Measurements from ENCODE around the gene PTX4. TPM values are rescaled to one million over a fixed set of nuclear protein-coding genes. Genes with fewer than 3 reads are reported as not detected.

PTX4 gene
- total and polyA plus RNA-seq, 4 donors: 0.26 to 0.33 TPM; not detected in 2

GRCh38 chr16:1525871-1526607 is 37.3 kb upstream of the PTX4 start:
- no peak for DNase-seq
- no peaks in the 10 kb centered on the region for H3K9me3 ChIP-seq (ENCODE audit: control insufficient read depth, low read length)
- H3K4me1 ChIP-seq (ENCODE audit: control insufficient read depth in 1 of 2, insufficient read depth in 2 of 2, low read length in 2 of 2): no peaks in the 10 kb centered on the region
- no peaks in the 10 kb centered on the region for H3K36me3 ChIP-seq (ENCODE audit: control insufficient read depth in 1 of 2, insufficient read depth in 2 of 2, low read length in 1 of 2)
- WGBS, 2 donors: 93 to 95% methylated on average over 37 to 44 of the region's 44 CpGs
- H3K27me3 ChIP-seq (ENCODE audit: control insufficient read depth in 1 of 2, insufficient read depth in 2 of 2, low read length in 1 of 2): no peaks in the 10 kb centered on the region
- H3K27ac ChIP-seq (ENCODE audit: low read depth in 1 of 2, low read length in 2 of 2): no peak overlapping the region
- no peak for ATAC-seq (ENCODE audit: low FRiP score)
- intact Hi-C loops (cut with DNase I): no loop called here
- no peak overlapping the region for H3K4me3 ChIP-seq (ENCODE audit: low read length in 2 of 2)

DNA sequence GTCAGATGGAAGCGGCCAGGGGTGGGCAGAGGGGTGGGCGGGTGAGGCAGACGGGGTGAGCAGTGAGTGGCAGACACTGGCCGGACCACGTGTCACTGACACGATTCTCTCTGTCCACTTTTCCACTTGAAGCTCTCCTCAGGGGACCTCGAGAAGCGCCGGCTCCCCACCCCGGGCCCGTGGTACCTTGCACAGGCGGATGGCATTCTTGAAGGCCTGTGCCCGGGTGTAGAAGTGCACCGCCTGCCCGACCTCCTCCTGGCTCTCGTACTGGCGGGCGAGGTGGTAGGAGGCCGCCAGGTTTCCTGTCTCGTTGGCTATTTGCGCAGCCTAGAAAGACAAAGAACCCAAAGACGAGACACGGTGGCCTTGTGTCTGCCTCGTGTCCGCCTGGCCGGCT is 35.6 kb upstream of the PTX4 start:
- DNase-seq (no peak), ATAC-seq (ENCODE audit: low FRiP score) (no peak)
- Histone ChIP-seq H3K9me3 (ENCODE audit: control insufficient read depth, low read length) (no peaks in the 10 kb centered on the region), H3K36me3 (ENCODE audit: control insufficient read depth in 1 of 2, insufficient read depth in 2 of 2, low read length in 1 of 2) (no peaks in the 10 kb centered on the region), H3K4me1 (ENCODE audit: control insufficient read depth in 1 of 2, insufficient read depth in 2 of 2, low read length in 2 of 2) (no peaks in the 10 kb centered on the region), H3K4me3 (ENCODE audit: low read length in 2 of 2) (no peak overlapping the region), H3K27me3 (ENCODE audit: control insufficient read depth in 1 of 2, insufficient read depth in 2 of 2, low read length in 1 of 2) (no peaks in the 10 kb centered on the region), H3K27ac (ENCODE audit: low read depth in 1 of 2, low read length in 2 of 2) (no peak overlapping the region)
- WGBS, 2 donors: 93 to 97% methylated on average over 25 to 26 of the region's 26 CpGs
- intact Hi-C loops (cut with DNase I): no loop called here

DNA sequence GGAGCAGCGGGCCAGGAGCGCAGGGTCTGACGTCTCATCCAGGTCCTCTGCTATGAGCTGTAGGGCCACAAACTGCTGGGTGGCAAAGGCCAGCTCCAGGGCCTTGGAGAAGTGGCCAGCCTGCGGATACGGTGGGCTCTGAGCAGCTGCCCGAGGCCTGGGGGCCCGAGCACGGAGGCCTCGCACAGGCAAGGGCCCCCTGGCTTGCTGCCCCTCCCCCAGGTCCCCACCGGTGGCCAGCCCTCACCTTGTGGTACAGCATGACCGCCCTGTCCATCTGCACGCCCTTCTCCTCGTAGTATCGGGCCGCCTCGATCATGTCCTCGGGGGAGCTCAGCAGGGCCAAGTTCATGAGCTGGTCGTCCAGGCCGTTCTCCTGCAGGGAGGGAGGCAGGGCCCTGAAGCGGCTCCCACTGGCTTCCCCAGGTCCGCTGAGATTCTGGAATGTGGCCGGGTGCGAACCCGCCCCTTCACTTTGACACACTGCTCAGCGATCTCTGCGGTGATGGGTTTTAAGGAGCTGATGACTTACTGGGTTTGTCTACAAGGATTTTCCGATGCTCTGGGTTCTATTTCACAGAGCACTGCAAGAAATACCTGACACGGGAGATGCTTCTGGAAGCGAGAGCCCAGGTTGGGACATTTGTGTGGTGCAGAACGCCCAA is 35.0 kb upstream of the PTX4 start:
- Histone ChIP-seq H3K36me3 (ENCODE audit: control insufficient read depth in 1 of 2, insufficient read depth in 2 of 2, low read length in 1 of 2) (no peaks in the 10 kb centered on the region), H3K4me3 (ENCODE audit: low read length in 2 of 2) (no peak overlapping the region), H3K9me3 (ENCODE audit: control insufficient read depth, low read length) (no peaks in the 10 kb centered on the region), H3K27ac (ENCODE audit: low read depth in 1 of 2, low read length in 2 of 2) (no peak overlapping the region), H3K4me1 (ENCODE audit: control insufficient read depth in 1 of 2, insufficient read depth in 2 of 2, low read length in 2 of 2) (no peaks in the 10 kb centered on the region), H3K27me3 (ENCODE audit: control insufficient read depth in 1 of 2, insufficient read depth in 2 of 2, low read length in 1 of 2) (no peaks in the 10 kb centered on the region)
- no peak for ATAC-seq (ENCODE audit: low FRiP score)
- 91 to 92% methylated on average over 29 to 30 of the region's 30 CpGs for WGBS, 2 donors
- intact Hi-C loops (cut with DNase I): no loop called here
- no peak for DNase-seq

DNA sequence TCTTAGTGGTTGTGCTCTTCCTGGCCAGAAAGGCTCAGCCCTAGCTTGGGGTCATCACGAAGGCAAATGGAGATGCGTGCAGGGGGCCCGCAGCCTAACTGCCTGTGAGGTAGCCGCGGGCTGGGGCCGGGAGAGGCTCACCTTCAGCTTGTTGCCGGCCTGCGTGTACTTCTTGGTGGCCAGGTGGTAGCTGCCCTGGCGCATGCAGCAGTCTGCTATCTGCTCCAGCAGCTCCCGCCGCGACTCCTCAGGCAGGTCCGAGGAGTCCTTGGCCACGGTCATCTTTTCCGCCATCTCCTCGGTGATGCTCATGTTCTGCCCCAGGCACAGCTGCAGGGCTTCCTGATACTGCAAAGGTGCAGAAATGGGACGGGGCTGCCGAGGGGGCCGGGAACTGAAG is 31.7 kb upstream of the PTX4 start:
- intact Hi-C loops (cut with DNase I): no loop called here
- 94 to 95% methylated on average over 19 of the region's 19 CpGs for WGBS, 2 donors
- Histone ChIP-seq H3K27ac (ENCODE audit: low read depth in 1 of 2, low read length in 2 of 2) (no peak overlapping the region), H3K27me3 (ENCODE audit: control insufficient read depth in 1 of 2, insufficient read depth in 2 of 2, low read length in 1 of 2) (no peaks in the 10 kb centered on the region), H3K9me3 (ENCODE audit: control insufficient read depth, low read length) (no peaks in the 10 kb centered on the region), H3K4me3 (ENCODE audit: low read length in 2 of 2) (no peak overlapping the region), H3K4me1 (ENCODE audit: control insufficient read depth in 1 of 2, insufficient read depth in 2 of 2, low read length in 2 of 2) (no peaks in the 10 kb centered on the region), H3K36me3 (ENCODE audit: control insufficient read depth in 1 of 2, insufficient read depth in 2 of 2, low read length in 1 of 2) (no peaks in the 10 kb centered on the region)
- DNase-seq: no peak
- ATAC-seq (ENCODE audit: low FRiP score): no peak

- WGBS, 2 donors: 92 to 93% methylated on average over 17 of the region's 17 CpGs
- H3K4me1 ChIP-seq (ENCODE audit: control insufficient read depth in 1 of 2, insufficient read depth in 2 of 2, low read length in 2 of 2): no peaks in the 10 kb centered on the region
- no peaks in the 10 kb centered on the region for H3K27me3 ChIP-seq (ENCODE audit: control insufficient read depth in 1 of 2, insufficient read depth in 2 of 2, low read length in 1 of 2)
- H3K9me3 ChIP-seq (ENCODE audit: control insufficient read depth, low read length): no peaks in the 10 kb centered on the region
- H3K4me3 ChIP-seq (ENCODE audit: low read length in 2 of 2): no peak overlapping the region
- H3K36me3 ChIP-seq (ENCODE audit: control insufficient read depth in 1 of 2, insufficient read depth in 2 of 2, low read length in 1 of 2): no peaks in the 10 kb centered on the region
- DNase-seq (no peak), ATAC-seq (ENCODE audit: low FRiP score) (no peak)
- intact Hi-C loops (cut with DNase I): no loop called here
- no peak overlapping the region for H3K27ac ChIP-seq (ENCODE audit: low read depth in 1 of 2, low read length in 2 of 2)
These were observed 31.1 kb upstream of the PTX4 start for GRCh38 chr16:1519831-1520230.

DNA sequence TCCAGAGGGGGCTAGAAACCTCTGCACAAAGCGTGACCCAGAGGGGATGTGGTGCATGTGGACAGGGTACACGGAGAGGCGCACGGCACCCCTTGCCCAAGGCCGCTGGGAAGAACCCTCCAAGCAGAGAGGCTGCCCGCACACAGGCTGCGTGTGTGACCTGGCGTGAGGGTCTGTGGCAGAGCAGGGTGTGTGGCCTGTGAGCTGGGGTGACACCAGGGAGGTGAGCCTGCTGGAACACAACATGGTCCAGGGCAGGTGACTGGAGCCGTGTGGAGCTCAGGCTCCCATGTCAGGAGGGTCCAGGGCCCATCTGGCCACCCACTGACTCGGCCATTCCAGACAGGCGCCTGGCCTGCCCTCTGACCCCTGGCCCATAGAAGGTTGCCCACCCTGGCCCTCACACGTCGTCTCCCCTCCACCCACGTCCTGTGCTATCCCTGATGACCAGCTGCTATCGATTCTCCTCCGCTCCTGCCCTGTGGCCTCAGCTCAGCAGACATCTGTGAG is 29.9 kb upstream of the PTX4 start:
- intact Hi-C loops (cut with DNase I): no loop called here
- Histone ChIP-seq H3K9me3 (ENCODE audit: control insufficient read depth, low read length) (no peaks in the 10 kb centered on the region), H3K27me3 (ENCODE audit: control insufficient read depth in 1 of 2, insufficient read depth in 2 of 2, low read length in 1 of 2) (no peaks in the 10 kb centered on the region), H3K4me3 (ENCODE audit: low read length in 2 of 2) (no peak overlapping the region), H3K4me1 (ENCODE audit: control insufficient read depth in 1 of 2, insufficient read depth in 2 of 2, low read length in 2 of 2) (no peaks in the 10 kb centered on the region), H3K27ac (ENCODE audit: low read depth in 1 of 2, low read length in 2 of 2) (no peak overlapping the region), H3K36me3 (ENCODE audit: control insufficient read depth in 1 of 2, insufficient read depth in 2 of 2, low read length in 1 of 2) (no peaks in the 10 kb centered on the region)
- DNase-seq: no peak
- 87 to 92% methylated on average over 16 of the region's 16 CpGs for WGBS, 2 donors
- ATAC-seq (ENCODE audit: low FRiP score): no peak

DNA sequence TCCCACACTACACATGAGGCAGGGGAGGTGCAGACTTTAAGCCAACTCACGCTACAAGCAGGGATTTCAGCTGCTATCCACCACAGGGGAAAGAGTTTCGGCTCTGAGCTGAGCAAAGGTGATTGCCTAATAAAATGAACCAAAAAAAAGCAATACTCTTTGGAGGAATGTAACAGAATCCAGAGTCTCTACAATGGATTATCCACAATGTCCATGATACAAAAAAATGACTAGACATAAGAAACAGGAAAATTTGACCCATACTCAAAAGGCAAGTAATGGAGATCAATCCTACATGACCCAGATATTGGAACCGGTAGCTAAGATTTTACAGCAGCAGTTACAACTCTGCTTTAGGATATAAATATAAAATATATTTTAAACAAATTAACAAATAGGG is 25.8 kb upstream of the PTX4 start:
- intact Hi-C loops (cut with DNase I): loop anchor here in 1 of 2 donors (5.0 kb wide), 1 partner anchor 33 kb away; no protein-coding TSS in a partner anchor
- no peak overlapping the region for H3K27ac ChIP-seq (ENCODE audit: low read depth in 1 of 2, low read length in 2 of 2)
- no peaks in the 10 kb centered on the region for H3K4me1 ChIP-seq (ENCODE audit: control insufficient read depth in 1 of 2, insufficient read depth in 2 of 2, low read length in 2 of 2)
- H3K9me3 ChIP-seq (ENCODE audit: control insufficient read depth, low read length): no peaks in the 10 kb centered on the region
- H3K27me3 ChIP-seq (ENCODE audit: control insufficient read depth in 1 of 2, insufficient read depth in 2 of 2, low read length in 1 of 2): no peaks in the 10 kb centered on the region
- DNase-seq (no peak), ATAC-seq (ENCODE audit: low FRiP score) (no peak)
- H3K36me3 ChIP-seq (ENCODE audit: control insufficient read depth in 1 of 2, insufficient read depth in 2 of 2, low read length in 1 of 2): no peaks in the 10 kb centered on the region
- WGBS, 2 donors: 83 to 100% methylated on average over 3 of the region's 3 CpGs
- H3K4me3 ChIP-seq (ENCODE audit: low read length in 2 of 2): no peak overlapping the region

- H3K36me3 ChIP-seq (ENCODE audit: control insufficient read depth in 1 of 2, insufficient read depth in 2 of 2, low read length in 1 of 2): no peaks in the 10 kb centered on the region
- no peaks in the 10 kb centered on the region for H3K4me1 ChIP-seq (ENCODE audit: control insufficient read depth in 1 of 2, insufficient read depth in 2 of 2, low read length in 2 of 2)
- WGBS, 2 donors: 86 to 94% methylated on average over 15 of the region's 15 CpGs
These were observed 24.0 kb upstream of the PTX4 start for GRCh38 chr16:1512774-1513173.

More at GRCh38 chr16:1512774-1513173, 24.0 kb upstream of the PTX4 start:
- H3K27me3 ChIP-seq (ENCODE audit: control insufficient read depth in 1 of 2, insufficient read depth in 2 of 2, low read length in 1 of 2): no peaks in the 10 kb centered on the region
- H3K4me3 ChIP-seq (ENCODE audit: low read length in 2 of 2): no peak overlapping the region
- H3K9me3 ChIP-seq (ENCODE audit: control insufficient read depth, low read length): no peaks in the 10 kb centered on the region
- no peak overlapping the region for H3K27ac ChIP-seq (ENCODE audit: low read depth in 1 of 2, low read length in 2 of 2)
- no peak for ATAC-seq (ENCODE audit: low FRiP score)
- intact Hi-C loops (cut with DNase I): loop anchor here in 1 of 2 donors (5.0 kb wide), 1 partner anchor 35 kb away; no protein-coding TSS in a partner anchor
- no peak for DNase-seq
